OCI-LY3 (cell line): ENCODE measurements around the gene FOXD3.

Source experiments
- H2AFZ ChIP-seq: fragments of 200-600, 300-600 bp; shearing (Covaris generic); 2 replicates; pipeline ENCODE4 v1.6.0; 2014; ENCODE audit warnings: antibody characterized with exemption, low read depth, low read length
- H3K27ac ChIP-seq: fragments of 200-600, 300-600 bp; sonication (generic); 2 replicates; pipeline ENCODE4 v1.5.1; 2014; ENCODE audit warnings: mild to moderate bottlenecking, low read length, moderate library complexity, mixed read lengths
- H3K27me3 ChIP-seq: fragments of 200-600, 300-600 bp; sonication (generic); 2 replicates; pipeline ENCODE4 v1.6.1; 2014; ENCODE audit warnings: low read depth, low read length, mixed read lengths
- H3K36me3 ChIP-seq: fragments of 200-600, 300-600 bp; sonication (generic); replicated peaks from 2 replicates; pipeline ENCODE3; 2014; ENCODE audit warnings: low read depth, low read length, mixed read lengths
- H3K4me1 ChIP-seq: fragments of 300-600, 200-600 bp; sonication (generic); 2 replicates; pipeline ENCODE4 v1.6.1; 2014; ENCODE audit warnings: low read length, mixed read lengths
- H3K4me2 ChIP-seq: fragments of 200-600, 300-600 bp; sonication (generic); 2 replicates; pipeline ENCODE4 v1.6.1; 2014; ENCODE audit warnings: low read length, mixed read lengths
- H3K4me3 ChIP-seq: fragments of 300-600, 200-600 bp; sonication (generic); 2 replicates; pipeline ENCODE4 v1.5.1; 2014; ENCODE audit warnings: antibody characterized with exemption, mild to moderate bottlenecking, low read length, moderate library complexity
- H3K79me2 ChIP-seq: fragments of 300-600, 200-600 bp; shearing (Covaris generic); 2 replicates; pipeline ENCODE4 v1.6.1; 2014; ENCODE audit warnings: mild to moderate bottlenecking, low read length, mixed read lengths
- H3K9ac ChIP-seq: fragments of 300-600, 200-600 bp; shearing (Covaris generic); 2 replicates; pipeline ENCODE4 v1.6.0; 2014; ENCODE audit warnings: mild to moderate bottlenecking, low read length, moderate library complexity
- H3K9me3 ChIP-seq: fragments of 200-600, 300-600 bp; shearing (Covaris generic); 2 replicates; pipeline ENCODE4 v1.6.1; 2014; ENCODE audit warnings: low read length, mixed read lengths; ENCODE audit not compliant: insufficient read depth
- H4K20me1 ChIP-seq: fragments of 200-600, 300-600 bp; sonication (generic); 2 replicates; pipeline ENCODE4 v1.6.1; 2016; ENCODE audit warnings: low read length, mixed read lengths; ENCODE audit not compliant: insufficient read depth
- CTCF ChIP-seq: fragments of 200-600, 300-600 bp; sonication (generic); IDR thresholded peaks from 2 replicates; pipeline ENCODE4 v1.5.1; 2014; ENCODE audit warnings: antibody characterized with exemption, low read length, low read depth
- EZH2phosphoT487 ChIP-seq: fragments of 200-600 bp; shearing (Covaris generic); IDR thresholded peaks from 2 replicates; pipeline ENCODE4 v1.6.1; 2018; ENCODE audit warnings: antibody characterized with exemption, mixed run types, low read depth

The FOXD3 gene

DNA sequence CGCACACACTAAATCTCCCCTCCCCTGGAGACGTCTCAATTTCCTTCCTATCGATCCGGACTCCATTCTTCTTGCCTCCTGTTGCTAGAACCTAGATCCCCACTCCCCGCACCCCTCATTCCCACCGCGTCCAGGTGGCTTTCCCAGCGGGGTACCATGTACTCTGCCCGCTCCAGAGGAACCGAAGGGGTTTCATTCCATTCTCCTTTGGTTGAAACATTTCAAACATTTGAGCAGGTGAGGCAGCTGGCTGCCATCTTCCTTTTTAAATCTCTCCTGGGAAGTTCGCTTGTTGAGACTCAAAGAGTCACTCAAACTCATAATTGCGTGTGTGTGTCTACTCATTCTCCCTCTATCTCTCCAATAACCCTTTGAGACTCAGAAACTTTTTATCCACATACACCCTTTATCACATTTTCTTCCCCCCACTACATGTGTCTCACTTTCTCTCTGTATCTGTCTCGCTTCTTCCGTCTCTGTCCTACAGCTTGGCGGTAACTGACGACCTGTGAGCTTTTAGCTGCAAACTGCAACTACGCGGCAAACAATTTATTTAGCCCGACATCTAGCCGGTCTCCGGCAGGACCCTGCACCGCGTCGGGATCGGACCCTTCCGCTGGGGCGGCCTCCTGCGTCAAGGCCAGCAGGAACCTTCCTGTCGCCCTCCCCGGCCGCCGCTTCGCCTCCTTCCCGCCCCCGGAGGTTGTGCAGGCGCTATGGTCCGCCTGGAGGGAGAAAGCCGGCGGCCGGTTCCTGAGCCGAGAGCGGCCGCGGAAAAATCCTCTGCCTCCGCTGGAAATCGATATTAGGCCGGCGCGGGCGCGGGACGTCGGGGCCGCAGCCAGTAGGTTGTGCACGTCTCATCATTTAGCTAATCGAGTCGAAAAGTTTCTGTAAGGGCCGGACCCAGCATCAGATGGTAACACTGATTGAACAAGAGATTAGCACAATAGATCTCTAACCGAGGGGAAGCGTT is 3.0 kb upstream of the FOXD3 start:
- Histone ChIP-seq H3K79me2 (no peaks in the 10 kb centered on the region), H3K4me2 (no peak overlapping the region), H3K4me1 (peaks cover 7% of the 10 kb centered on the region), H3K9me3 (no peaks in the 10 kb centered on the region), H3K27ac (no peak overlapping the region), H4K20me1 (no peaks in the 10 kb centered on the region), H3K27me3 (no peaks in the 10 kb centered on the region), H3K4me3 (no peak overlapping the region), H3K36me3 (no peaks in the 10 kb centered on the region), H3K9ac (no peak overlapping the region), H2AFZ (no peak overlapping the region)
- TF ChIP-seq EZH2phosphoT487 (no peak), CTCF (no peak)

DNA sequence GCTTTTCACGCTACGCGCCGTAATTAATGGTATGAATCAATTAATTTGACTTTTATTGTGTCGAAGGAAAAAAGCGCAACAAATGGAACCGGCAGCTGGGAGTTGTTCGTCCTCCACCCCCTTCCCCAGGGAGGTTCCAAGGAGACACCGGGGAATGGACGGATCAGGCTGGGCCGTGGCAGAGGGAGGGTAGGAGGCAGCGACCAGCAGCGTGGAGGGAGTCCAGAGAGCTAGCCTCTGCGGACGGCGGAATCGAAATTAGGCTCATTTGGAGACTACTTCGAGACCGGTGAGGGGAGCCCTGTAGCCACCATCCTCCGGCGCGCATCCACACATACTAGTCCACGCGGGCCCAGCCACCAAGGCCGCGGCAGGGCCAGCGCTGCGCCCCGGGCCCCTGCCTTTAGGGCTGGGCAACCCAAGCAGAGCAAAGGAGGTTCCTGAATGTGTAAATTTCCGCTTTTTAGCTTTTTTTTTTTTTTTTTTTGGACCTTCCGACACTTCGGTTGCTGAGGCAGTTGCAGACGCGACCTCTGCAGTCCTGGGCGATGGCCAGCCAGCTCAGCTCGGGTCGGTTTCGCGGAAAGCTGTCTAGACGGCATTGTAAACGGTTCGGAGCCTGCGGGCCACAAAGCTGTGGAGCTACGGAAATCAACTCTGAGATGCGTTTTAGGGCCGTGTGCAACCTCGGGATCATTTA is 2.2 kb upstream of the FOXD3 start:
- H3K27me3 ChIP-seq = no peaks in the 10 kb centered on the region
- H3K9me3 ChIP-seq = no peaks in the 10 kb centered on the region
- H3K79me2 ChIP-seq = no peaks in the 10 kb centered on the region
- no peaks in the 10 kb centered on the region for H4K20me1 ChIP-seq
- H3K36me3 ChIP-seq = no peaks in the 10 kb centered on the region
- no peak overlapping the region for H3K4me2 ChIP-seq
- H2AFZ ChIP-seq = no peak overlapping the region
- TF ChIP-seq EZH2phosphoT487 = no peak
- no peak for TF ChIP-seq CTCF
- H3K9ac ChIP-seq = no peak overlapping the region
- no peak overlapping the region for H3K27ac ChIP-seq
- H3K4me1 ChIP-seq = peaks cover 7% of the 10 kb centered on the region
- H3K4me3 ChIP-seq = no peak overlapping the region

DNA sequence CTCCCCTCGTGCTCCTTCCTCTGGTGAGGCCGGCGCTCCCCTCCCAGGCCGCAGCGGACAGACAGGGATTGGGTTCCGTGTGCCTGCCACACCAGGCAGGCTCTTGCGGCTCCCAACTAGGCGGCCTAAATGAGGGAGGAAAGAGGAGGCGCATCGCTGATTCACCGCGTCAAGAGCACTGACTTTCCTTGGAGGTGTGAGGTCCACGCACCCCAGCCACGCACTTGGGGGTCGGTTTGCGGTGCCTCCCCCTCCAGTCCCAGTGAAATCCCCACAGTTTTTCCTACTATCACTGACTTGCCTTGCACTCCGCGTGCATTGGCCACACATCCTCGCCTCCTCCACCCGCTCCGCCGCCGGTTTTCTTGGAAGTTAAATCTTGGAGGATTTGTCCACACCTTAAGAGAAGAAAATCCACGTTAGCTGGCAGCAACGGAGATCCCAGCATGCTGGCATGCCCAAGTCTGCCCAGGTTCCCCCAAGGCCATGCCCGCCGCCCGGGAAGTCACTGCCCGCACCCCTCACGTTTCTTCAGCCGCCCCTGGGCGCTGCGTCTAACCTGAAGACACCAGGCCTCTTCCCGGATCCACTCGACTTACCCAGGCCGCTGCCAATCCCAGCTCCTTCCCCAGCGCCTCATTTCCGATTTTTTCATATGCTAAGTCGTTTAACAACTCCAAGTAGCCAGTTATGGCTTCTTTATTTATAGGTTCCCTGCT is 1.1 kb upstream of the FOXD3 start:
- H3K36me3 ChIP-seq = no peaks in the 10 kb centered on the region
- H3K27ac ChIP-seq = no peak overlapping the region
- no peak overlapping the region for H3K9ac ChIP-seq
- no peaks in the 10 kb centered on the region for H3K79me2 ChIP-seq
- no peak overlapping the region for H3K4me3 ChIP-seq
- H2AFZ ChIP-seq = no peak overlapping the region
- TF ChIP-seq EZH2phosphoT487 (no peak), CTCF (no peak)
- H3K27me3 ChIP-seq = no peaks in the 10 kb centered on the region
- no peaks in the 10 kb centered on the region for H3K9me3 ChIP-seq
- peaks cover 7% of the 10 kb centered on the region for H3K4me1 ChIP-seq
- H3K4me2 ChIP-seq = no peak overlapping the region
- no peaks in the 10 kb centered on the region for H4K20me1 ChIP-seq

- no peak overlapping the region for H3K4me2 ChIP-seq
- H3K4me3 ChIP-seq = no peak overlapping the region
- no peak for TF ChIP-seq CTCF
- TF ChIP-seq EZH2phosphoT487 = no peak
- H4K20me1 ChIP-seq = no peaks in the 10 kb centered on the region
- H3K4me1 ChIP-seq = peaks cover 7% of the 10 kb centered on the region
- no peaks in the 10 kb centered on the region for H3K27me3 ChIP-seq
- no peak overlapping the region for H2AFZ ChIP-seq
- no peaks in the 10 kb centered on the region for H3K9me3 ChIP-seq
- no peaks in the 10 kb centered on the region for H3K79me2 ChIP-seq
- H3K27ac ChIP-seq = no peak overlapping the region
- no peak overlapping the region for H3K9ac ChIP-seq
- no peaks in the 10 kb centered on the region for H3K36me3 ChIP-seq
Measured at GRCh38 chr1:63321785-63322113, 618 bp upstream of the FOXD3 start.
